ENCODE measurements around the gene ENTPD8. TPM values are rescaled to one million over a fixed set of nuclear protein-coding genes. Genes with fewer than 3 reads are reported as not detected.

The ENTPD8 gene
- total and polyA plus RNA-seq, 5 donors from 2014 or later: not detected

DNA sequence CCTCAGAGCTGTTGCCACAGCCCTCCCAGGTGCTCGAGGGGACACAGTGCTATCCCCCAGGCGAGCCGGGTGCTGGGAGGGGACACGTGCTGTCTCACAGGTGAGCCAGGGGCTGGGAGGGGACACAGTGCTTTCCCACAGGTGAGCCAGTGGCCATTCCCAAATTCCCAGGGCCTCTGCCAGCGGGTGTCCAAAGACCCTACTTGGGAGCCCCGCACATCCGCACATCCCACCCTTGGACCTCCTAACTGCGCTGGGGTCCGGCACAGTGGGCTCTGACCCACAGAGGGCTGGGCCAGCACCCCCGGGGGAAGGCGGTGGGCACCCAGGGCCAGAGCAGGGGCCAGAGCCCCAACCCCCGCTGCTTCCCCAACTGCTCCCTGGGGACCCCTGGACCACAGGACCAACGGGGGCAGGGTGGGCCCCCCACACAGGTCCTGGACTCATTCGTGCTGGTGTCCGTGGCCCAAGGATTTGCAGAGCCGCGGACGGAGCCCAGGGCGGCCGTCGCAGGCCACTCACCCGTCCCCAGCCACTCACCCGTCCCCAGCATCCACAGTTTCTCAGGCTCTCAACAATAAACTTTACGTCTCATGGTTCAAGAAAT, 36.1 kb downstream of the ENTPD8 start:
- H3K27ac Mint-ChIP-seq: no peak overlapping the region
- peaks cover 0 to 9% (median 3%) of the 10 kb centered on the region in 4 donors for H3K4me1 Mint-ChIP-seq
- no peaks in the 10 kb centered on the region for H3K9me3 Mint-ChIP-seq
- DNase-seq (no peak), ATAC-seq (ENCODE audit: low read depth in 2 of 2) (no peak)
- Histone ChIP-seq H3K9me3 (ENCODE audit: control insufficient read depth in 2 of 2, low read length in 2 of 2) (no peaks in the 10 kb centered on the region), H3K4me1 (ENCODE audit: control insufficient read depth, insufficient read depth, low read length, poor library complexity, severe bottlenecking) (peaks cover 14% of the 10 kb centered on the region), H3K27ac (ENCODE audit: insufficient read depth, low read length, poor library complexity, severe bottlenecking) (no peak overlapping the region), H3K27me3 (ENCODE audit: control insufficient read depth, insufficient read depth, low read length) (no peaks in the 10 kb centered on the region), H3K36me3 (ENCODE audit: control insufficient read depth, insufficient read depth, low read length) (no peaks in the 10 kb centered on the region), H3K4me3 (ENCODE audit: low read depth, low read length) (no peak overlapping the region)
- no peak overlapping the region for H3K4me3 Mint-ChIP-seq
- peaks cover 14% of the 10 kb centered on the region for H3K36me3 Mint-ChIP-seq
- peaks cover 5% of the 10 kb centered on the region for H3K27me3 Mint-ChIP-seq

DNA sequence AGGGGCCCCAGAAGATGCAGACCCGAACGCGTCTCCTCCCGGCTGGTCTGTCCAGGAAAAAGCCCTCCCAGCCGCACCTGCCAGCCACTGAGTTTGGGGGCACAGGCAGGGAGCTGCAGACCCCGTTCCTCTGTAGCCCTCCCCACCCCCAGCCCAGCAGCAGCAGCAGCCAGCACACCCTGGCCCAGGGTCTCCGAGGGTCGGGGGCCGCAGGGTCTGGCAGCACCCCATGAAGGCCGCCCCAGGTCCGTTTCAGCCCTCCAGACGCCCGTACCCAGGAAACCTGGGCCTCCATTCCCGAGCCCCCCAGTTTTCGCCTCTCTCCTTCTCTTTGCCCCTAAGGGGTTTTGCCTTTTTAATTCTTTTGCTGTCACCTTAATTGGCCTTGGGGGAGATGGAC, 37.9 kb downstream of the ENTPD8 start:
- peaks cover 19% of the 10 kb centered on the region for H3K36me3 Mint-ChIP-seq
- no peak overlapping the region for H3K27ac ChIP-seq (ENCODE audit: insufficient read depth, low read length, poor library complexity, severe bottlenecking)
- peaks cover 14% of the 10 kb centered on the region for H3K4me1 ChIP-seq (ENCODE audit: control insufficient read depth, insufficient read depth, low read length, poor library complexity, severe bottlenecking)
- H3K4me3 Mint-ChIP-seq: no peak overlapping the region
- no peak for DNase-seq
- no peaks in the 10 kb centered on the region for H3K9me3 ChIP-seq (ENCODE audit: control insufficient read depth in 2 of 2, low read length in 2 of 2)
- no peak overlapping the region for H3K27ac Mint-ChIP-seq
- H3K4me3 ChIP-seq (ENCODE audit: low read depth, low read length): no peak overlapping the region
- H3K27me3 Mint-ChIP-seq: peaks cover 5% of the 10 kb centered on the region
- peaks cover 0 to 10% (median 5%) of the 10 kb centered on the region in 4 donors for H3K4me1 Mint-ChIP-seq
- H3K9me3 Mint-ChIP-seq: no peaks in the 10 kb centered on the region
- no peaks in the 10 kb centered on the region for H3K36me3 ChIP-seq (ENCODE audit: control insufficient read depth, insufficient read depth, low read length)
- ATAC-seq (ENCODE audit: low read depth in 2 of 2): no peak
- no peaks in the 10 kb centered on the region for H3K27me3 ChIP-seq (ENCODE audit: control insufficient read depth, insufficient read depth, low read length)

DNA sequence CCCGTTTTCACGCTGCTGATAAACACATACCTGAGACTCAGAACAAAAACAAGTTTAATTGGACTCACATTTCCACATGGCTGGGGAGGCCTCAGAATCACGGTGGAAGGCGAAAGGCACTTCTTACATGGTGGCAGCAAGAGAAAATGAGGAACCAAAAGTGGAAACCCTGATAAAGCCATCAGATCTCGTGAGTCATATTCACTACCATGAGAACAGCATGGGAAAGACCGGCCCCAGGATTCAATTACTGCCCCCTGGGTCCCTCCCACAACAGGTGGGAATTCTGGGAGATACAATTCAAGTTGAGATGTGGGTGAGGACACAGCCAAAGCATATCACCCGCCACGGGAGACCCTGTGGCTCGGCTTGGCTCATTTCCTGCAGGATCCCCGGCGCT, 38.4 kb downstream of the ENTPD8 start:
- Mint-ChIP-seq H3K4me3 (no peak overlapping the region), H3K27ac (peak overlapping the region in 1 of 3 donors; percentile 88), H3K36me3 (peaks cover 23% of the 10 kb centered on the region), H3K9me3 (no peaks in the 10 kb centered on the region), H3K27me3 (peaks cover 5% of the 10 kb centered on the region), H3K4me1 (peaks cover 4 to 14% (median 6%) of the 10 kb centered on the region in 4 donors)
- Histone ChIP-seq H3K36me3 (ENCODE audit: control insufficient read depth, insufficient read depth, low read length) (no peaks in the 10 kb centered on the region), H3K4me3 (ENCODE audit: low read depth, low read length) (no peak overlapping the region), H3K9me3 (ENCODE audit: control insufficient read depth in 2 of 2, low read length in 2 of 2) (no peaks in the 10 kb centered on the region), H3K27ac (ENCODE audit: insufficient read depth, low read length, poor library complexity, severe bottlenecking) (no peak overlapping the region), H3K4me1 (ENCODE audit: control insufficient read depth, insufficient read depth, low read length, poor library complexity, severe bottlenecking) (peaks cover 14% of the 10 kb centered on the region), H3K27me3 (ENCODE audit: control insufficient read depth, insufficient read depth, low read length) (no peaks in the 10 kb centered on the region)
- DNase-seq: no peak
- ATAC-seq (ENCODE audit: low read depth in 2 of 2): no peak

DNA sequence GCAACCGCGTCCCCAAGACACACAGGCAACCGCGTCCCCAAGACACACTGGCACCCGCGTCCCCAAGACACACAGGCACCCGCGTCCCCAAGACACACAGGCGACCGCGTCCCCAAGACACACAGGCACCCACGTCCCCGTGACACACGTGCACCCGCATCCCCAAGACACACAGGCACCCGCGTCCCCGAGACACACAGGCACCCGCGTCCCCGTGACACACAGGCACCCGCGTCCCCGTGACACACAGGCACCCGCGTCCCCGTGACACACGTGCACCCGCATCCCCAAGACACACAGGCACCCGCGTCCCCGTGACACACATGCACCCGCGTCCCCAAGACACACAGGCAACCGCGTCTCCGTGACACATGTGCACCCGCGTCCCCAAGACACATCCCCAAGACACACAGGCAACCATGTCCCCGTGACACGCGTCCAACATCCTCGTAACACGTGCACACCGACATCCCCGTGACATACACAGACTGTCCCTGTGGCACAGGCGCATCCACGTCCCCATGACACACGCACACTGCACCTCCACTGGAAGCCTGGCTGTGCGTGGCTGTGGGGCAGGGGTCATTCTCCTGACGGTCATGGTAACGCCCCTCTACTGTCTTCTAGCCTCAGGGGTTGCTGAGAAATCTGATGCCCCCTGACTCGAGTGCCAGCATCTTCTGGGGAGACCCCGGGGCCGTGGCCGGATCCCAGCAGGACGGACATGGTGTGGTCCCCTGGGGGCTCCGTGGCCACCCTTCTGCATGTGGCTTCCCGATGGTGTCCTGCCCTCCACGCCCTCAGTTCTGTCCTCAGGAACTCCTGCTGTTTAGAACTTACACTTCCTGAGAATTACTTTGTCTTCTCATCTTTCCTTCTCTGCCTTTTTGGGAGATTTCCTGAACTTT, 42.3 kb downstream of the ENTPD8 start:
- Mint-ChIP-seq H3K4me3 (no peak overlapping the region), H3K27me3 (no peaks in the 10 kb centered on the region), H3K36me3 (peaks cover 21% of the 10 kb centered on the region), H3K27ac (no peak overlapping the region), H3K9me3 (no peaks in the 10 kb centered on the region), H3K4me1 (peaks cover 5 to 13% (median 11%) of the 10 kb centered on the region in 4 donors)
- no peaks in the 10 kb centered on the region for H3K27me3 ChIP-seq (ENCODE audit: control insufficient read depth, insufficient read depth, low read length)
- no peak overlapping the region for H3K4me3 ChIP-seq (ENCODE audit: low read depth, low read length)
- no peaks in the 10 kb centered on the region for H3K4me1 ChIP-seq (ENCODE audit: control insufficient read depth, insufficient read depth, low read length, poor library complexity, severe bottlenecking)
- H3K36me3 ChIP-seq (ENCODE audit: control insufficient read depth, insufficient read depth, low read length): no peaks in the 10 kb centered on the region
- no peak overlapping the region for H3K27ac ChIP-seq (ENCODE audit: insufficient read depth, low read length, poor library complexity, severe bottlenecking)
- ATAC-seq (ENCODE audit: low read depth in 2 of 2) (no peak), DNase-seq (no peak)
- no peaks in the 10 kb centered on the region for H3K9me3 ChIP-seq (ENCODE audit: control insufficient read depth in 2 of 2, low read length in 2 of 2)

DNA sequence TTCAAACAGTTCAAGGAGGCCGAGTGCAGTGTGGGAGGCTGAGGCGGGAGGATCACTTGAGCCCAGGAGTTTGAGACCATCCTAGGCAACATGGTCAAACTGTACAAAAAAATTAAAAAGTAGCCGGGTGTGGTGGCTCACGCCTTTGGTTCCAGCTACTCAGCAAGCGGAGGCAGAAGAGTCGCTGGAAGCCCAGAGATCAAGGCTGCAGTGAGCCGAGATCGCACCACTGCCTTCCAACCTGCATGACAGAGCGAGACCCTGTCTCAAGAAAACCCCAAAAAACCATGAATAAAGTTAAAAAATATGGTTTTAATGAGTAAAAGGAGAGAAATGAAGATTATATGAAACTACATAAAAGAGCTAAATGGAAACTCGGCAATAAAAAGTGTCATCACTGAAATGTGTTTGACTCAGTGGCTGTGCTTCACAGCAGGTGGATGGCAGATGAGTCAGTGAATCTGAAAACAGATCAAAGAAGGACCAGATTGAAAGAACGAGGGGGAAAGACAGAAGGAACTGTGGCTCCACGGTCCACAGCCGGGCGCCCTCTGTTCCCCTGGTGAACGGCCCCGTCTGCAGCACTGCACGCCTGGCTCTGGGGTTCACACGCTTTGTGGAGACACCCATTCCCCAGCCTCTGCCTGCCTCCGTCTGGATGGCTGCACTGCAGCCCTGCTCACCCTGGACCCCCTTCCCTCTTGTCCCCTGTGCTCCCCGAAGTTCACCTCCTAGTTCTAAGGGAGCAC, 43.3 kb downstream of the ENTPD8 start:
- Histone ChIP-seq H3K27ac (ENCODE audit: insufficient read depth, low read length, poor library complexity, severe bottlenecking) (no peak overlapping the region), H3K4me3 (ENCODE audit: low read depth, low read length) (no peak overlapping the region), H3K27me3 (ENCODE audit: control insufficient read depth, insufficient read depth, low read length) (no peaks in the 10 kb centered on the region), H3K4me1 (ENCODE audit: control insufficient read depth, insufficient read depth, low read length, poor library complexity, severe bottlenecking) (no peaks in the 10 kb centered on the region), H3K9me3 (ENCODE audit: control insufficient read depth in 2 of 2, low read length in 2 of 2) (no peaks in the 10 kb centered on the region), H3K36me3 (ENCODE audit: control insufficient read depth, insufficient read depth, low read length) (no peaks in the 10 kb centered on the region)
- Mint-ChIP-seq H3K36me3 (peaks cover 21% of the 10 kb centered on the region), H3K9me3 (no peaks in the 10 kb centered on the region), H3K4me3 (peak overlapping the region in 1 of 4 donors; percentile 38), H3K27me3 (no peaks in the 10 kb centered on the region), H3K27ac (peak overlapping the region in 2 of 3 donors; percentile 18 to 85), H3K4me1 (peaks cover 5 to 13% (median 11%) of the 10 kb centered on the region in 4 donors)
- ATAC-seq (ENCODE audit: low read depth in 2 of 2): peak; percentile 20 to 65
- peak in 1 of 3 donors; percentile 41 for DNase-seq

DNA sequence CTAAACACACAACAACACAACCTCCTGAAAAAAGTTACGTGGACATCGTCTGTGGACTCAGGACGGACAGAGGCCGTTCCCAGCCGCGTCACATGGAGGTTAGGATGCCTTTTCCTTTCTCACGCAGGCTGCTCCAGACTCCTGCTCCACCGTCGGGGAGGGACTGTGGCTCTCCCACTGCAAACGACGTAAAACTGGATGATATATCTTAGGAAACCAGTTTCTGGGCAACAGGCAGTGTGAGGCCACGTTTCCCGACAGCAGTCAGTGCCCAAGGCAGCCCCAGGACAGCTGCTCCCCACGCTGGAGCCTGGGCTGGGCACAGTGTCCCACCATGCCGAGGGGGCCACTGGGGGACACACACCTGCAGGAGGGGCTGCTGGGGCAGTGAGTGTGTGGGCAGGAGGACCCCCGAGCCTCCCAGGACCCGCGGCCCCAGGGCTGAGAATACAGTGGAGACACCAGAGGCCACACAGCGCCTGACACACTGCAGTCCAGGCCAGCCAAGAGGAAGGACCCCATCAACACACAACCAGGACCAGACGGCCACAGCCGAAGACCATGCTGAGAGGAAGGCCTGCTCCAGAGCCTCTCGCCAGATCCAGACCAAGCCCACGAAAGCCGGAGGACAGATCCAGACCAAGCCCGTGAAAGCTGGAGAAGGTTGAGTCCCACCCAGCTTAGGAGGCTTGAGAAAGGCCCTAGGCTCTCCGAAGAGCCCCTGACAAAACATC, 44.4 kb downstream of the ENTPD8 start:
- Histone ChIP-seq H3K27me3 (ENCODE audit: control insufficient read depth, insufficient read depth, low read length) (no peaks in the 10 kb centered on the region), H3K9me3 (ENCODE audit: control insufficient read depth in 2 of 2, low read length in 2 of 2) (no peaks in the 10 kb centered on the region), H3K36me3 (ENCODE audit: control insufficient read depth, insufficient read depth, low read length) (no peaks in the 10 kb centered on the region), H3K27ac (ENCODE audit: insufficient read depth, low read length, poor library complexity, severe bottlenecking) (no peak overlapping the region), H3K4me1 (ENCODE audit: control insufficient read depth, insufficient read depth, low read length, poor library complexity, severe bottlenecking) (no peaks in the 10 kb centered on the region), H3K4me3 (ENCODE audit: low read depth, low read length) (no peak overlapping the region)
- H3K9me3 Mint-ChIP-seq: no peaks in the 10 kb centered on the region
- no peak overlapping the region for H3K27ac Mint-ChIP-seq
- no peak overlapping the region for H3K4me3 Mint-ChIP-seq
- DNase-seq (no peak), ATAC-seq (ENCODE audit: low read depth in 2 of 2) (no peak)
- peaks cover 14% of the 10 kb centered on the region for H3K36me3 Mint-ChIP-seq
- H3K27me3 Mint-ChIP-seq: no peaks in the 10 kb centered on the region
- peaks cover 5 to 13% (median 11%) of the 10 kb centered on the region in 4 donors for H3K4me1 Mint-ChIP-seq

DNA sequence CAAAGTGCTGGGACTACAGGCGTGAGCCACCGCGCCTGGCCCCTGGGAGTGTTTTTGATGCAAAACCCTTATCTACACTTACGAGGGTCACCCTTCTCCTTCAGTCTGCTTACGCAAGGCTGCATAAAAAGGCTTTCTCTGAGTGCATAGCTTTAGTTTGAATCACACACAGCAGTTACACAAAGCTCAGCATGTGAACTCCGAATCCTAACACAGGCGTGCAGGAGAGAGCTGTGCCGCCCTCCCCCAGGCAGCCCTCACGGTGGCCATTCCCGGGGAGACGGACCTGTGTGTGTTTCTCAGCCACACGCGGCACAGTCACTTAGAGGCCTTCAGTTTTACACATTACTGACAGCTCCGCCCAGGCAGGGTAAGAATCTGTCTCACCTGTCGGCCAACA, 44.9 kb downstream of the ENTPD8 start:
- no peaks in the 10 kb centered on the region for H3K9me3 Mint-ChIP-seq
- H3K27me3 ChIP-seq (ENCODE audit: control insufficient read depth, insufficient read depth, low read length): no peaks in the 10 kb centered on the region
- DNase-seq (no peak), ATAC-seq (ENCODE audit: low read depth in 2 of 2) (no peak)
- H3K4me3 Mint-ChIP-seq: no peak overlapping the region
- H3K36me3 ChIP-seq (ENCODE audit: control insufficient read depth, insufficient read depth, low read length): no peaks in the 10 kb centered on the region
- no peaks in the 10 kb centered on the region for H3K9me3 ChIP-seq (ENCODE audit: control insufficient read depth in 2 of 2, low read length in 2 of 2)
- H3K4me3 ChIP-seq (ENCODE audit: low read depth, low read length): no peak overlapping the region
- H3K27ac ChIP-seq (ENCODE audit: insufficient read depth, low read length, poor library complexity, severe bottlenecking): no peak overlapping the region
- no peaks in the 10 kb centered on the region for H3K27me3 Mint-ChIP-seq
- no peak overlapping the region for H3K27ac Mint-ChIP-seq
- peaks cover 5 to 13% (median 11%) of the 10 kb centered on the region in 4 donors for H3K4me1 Mint-ChIP-seq
- H3K36me3 Mint-ChIP-seq: peaks cover 14% of the 10 kb centered on the region
- H3K4me1 ChIP-seq (ENCODE audit: control insufficient read depth, insufficient read depth, low read length, poor library complexity, severe bottlenecking): no peaks in the 10 kb centered on the region
